GM23338 (cell line): ENCODE results near the gene SERP2.

Source experiments
- EZH2 ChIP-seq: fragments of 200-600 bp; sonication (generic); IDR thresholded peaks from one replicate; pipeline ENCODE4 v1.8.0; 2017; ENCODE audit warnings: antibody characterized with exemption, mild to moderate bottlenecking, low read depth; ENCODE audit not compliant: unreplicated experiment
- EZH2phosphoT487 ChIP-seq: fragments of 200-600 bp; sonication (generic); IDR thresholded peaks from one replicate; pipeline ENCODE4 v1.8.1; 2018; ENCODE audit warnings: antibody characterized with exemption; ENCODE audit not compliant: unreplicated experiment
- TF ChIP-seq, protein P1 (sequence below), 2 experiments: fragments of 200-600 bp in 1 of 2; sonication (generic) in 1 of 2; conservative IDR thresholded peaks; 2 replicates each; pipeline versions ENCODE4 v1.5.1 to v1.6.1; 2016 to 2017; ENCODE audit warnings: antibody characterized with exemption in 2 of 2, low read depth in 2 of 2, mild to moderate bottlenecking in 2 of 2, moderate library complexity in 1 of 2

DNA sequence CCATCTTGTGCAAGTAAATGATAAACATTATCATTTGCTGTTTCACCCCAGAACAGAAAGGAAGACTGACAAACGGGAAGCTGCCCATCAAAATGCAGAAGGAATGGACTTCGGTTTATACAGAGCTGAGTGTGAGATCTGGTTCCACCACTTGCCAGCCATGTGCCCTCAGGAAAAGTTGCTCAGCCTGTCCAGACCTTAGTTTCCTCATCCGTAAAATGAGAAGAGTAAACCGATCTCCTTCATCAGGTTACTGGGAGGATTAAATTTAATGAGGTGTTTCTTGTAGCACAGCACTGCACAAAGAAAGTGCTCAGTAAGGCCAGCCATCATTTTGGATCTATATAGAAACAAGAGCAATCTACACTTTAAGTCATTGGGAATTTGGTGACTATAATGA lies 36.7 kb upstream of the SERP2 start:
- TF ChIP-seq, protein P1, sequence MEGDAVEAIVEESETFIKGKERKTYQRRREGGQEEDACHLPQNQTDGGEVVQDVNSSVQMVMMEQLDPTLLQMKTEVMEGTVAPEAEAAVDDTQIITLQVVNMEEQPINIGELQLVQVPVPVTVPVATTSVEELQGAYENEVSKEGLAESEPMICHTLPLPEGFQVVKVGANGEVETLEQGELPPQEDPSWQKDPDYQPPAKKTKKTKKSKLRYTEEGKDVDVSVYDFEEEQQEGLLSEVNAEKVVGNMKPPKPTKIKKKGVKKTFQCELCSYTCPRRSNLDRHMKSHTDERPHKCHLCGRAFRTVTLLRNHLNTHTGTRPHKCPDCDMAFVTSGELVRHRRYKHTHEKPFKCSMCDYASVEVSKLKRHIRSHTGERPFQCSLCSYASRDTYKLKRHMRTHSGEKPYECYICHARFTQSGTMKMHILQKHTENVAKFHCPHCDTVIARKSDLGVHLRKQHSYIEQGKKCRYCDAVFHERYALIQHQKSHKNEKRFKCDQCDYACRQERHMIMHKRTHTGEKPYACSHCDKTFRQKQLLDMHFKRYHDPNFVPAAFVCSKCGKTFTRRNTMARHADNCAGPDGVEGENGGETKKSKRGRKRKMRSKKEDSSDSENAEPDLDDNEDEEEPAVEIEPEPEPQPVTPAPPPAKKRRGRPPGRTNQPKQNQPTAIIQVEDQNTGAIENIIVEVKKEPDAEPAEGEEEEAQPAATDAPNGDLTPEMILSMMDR (conservative IDR thresholded peaks at IDR 0.05; ENCODE audit: low read depth in 2 of 2) = no peak
- TF ChIP-seq EZH2 (no peak), EZH2phosphoT487 (no peak)
